Testis (tissue), 3 donors: ENCODE data around the gene C3orf49. TPM values are rescaled to one million over a fixed set of nuclear protein-coding genes. Genes with fewer than 3 reads are reported as not detected.

Experiments used
- DNase-seq: peaks from one replicate; pipeline ENCODE4 v3.0.0-alpha.2; 2019
- H3K27ac ChIP-seq, 2 donors: fragments of 200-600 bp; sonication (generic); one replicate each; pipeline ENCODE4 v1.5.1; 2019
- H3K27me3 ChIP-seq: fragments of 200-600 bp; sonication (generic); one replicate; pipeline ENCODE4 v1.5.1; 2019
- H3K36me3 ChIP-seq: fragments of 200-600 bp; sonication (generic); one replicate; pipeline ENCODE4 v1.5.1; 2017; ENCODE audit warnings: low read depth; ENCODE audit errors: missing control alignments
- H3K4me1 ChIP-seq: fragments of 200-600 bp; sonication (generic); one replicate; pipeline ENCODE4 v1.5.1; 2019
- H3K4me3 ChIP-seq, 2 donors: fragments of 200-600 bp; sonication (generic); one replicate each; pipeline ENCODE4 v1.5.1; 2017 to 2019
- H3K9me3 ChIP-seq: fragments of 200-600 bp; sonication (generic); one replicate; pipeline ENCODE4 v1.5.1; 2017
- CTCF ChIP-seq, 3 experiments: fragments of 450-650 bp in 2 of 3; fragments of 200-600 bp in 1 of 3; sonication (generic) in 1 of 3; IDR thresholded peaks; one replicate each; pipeline ENCODE4 v1.5.1; 2016 to 2019; ENCODE audit warnings: antibody characterized with exemption in 3 of 3, mild to moderate bottlenecking in 2 of 3, moderate library complexity in 1 of 3
- POLR2A ChIP-seq: fragments of 450-650 bp; IDR thresholded peaks from one replicate; pipeline ENCODE4 v1.6.1; 2017; ENCODE audit warnings: antibody characterized with exemption, mild to moderate bottlenecking, moderate library complexity
- WGBS, 2 donors: methylation state at CpG; one replicate each; pipeline ENCODE4 v1.1.5; 2018; 5-methylcytosine and 5-hydroxymethylcytosine counted together
- intact Hi-C: fragments of 100-400 bp; cut with DNase I; formaldehyde crosslinking; loops from one replicate; pipeline ENCODE4 v1.15.1; 2023; ENCODE audit warnings: low total_unique reads
- polyA plus RNA-seq: library from polyadenylated mRNA; stranded (reverse); fragments of 350-450 nt; fragmentation: Illumina TruSeq; extraction: RNeasy Lipid Tissue Mini Kit (QIAGEN cat#74804); gene quantifications from one replicate; pipeline ENCODE4 v1.2.3, GENCODE V29; 2014; ENCODE audit warnings: low read depth, low replicate concordance; ENCODE audit not compliant: insufficient read depth
- total RNA-seq, 2 donors: library from RNA; depleted of rRNA; stranded (reverse); fragments of >200 nt; gene quantifications; one replicate each; pipeline ENCODE4 v1.2.3, GENCODE V29; 2016

C3orf49 gene
- total and polyA plus RNA-seq, 3 donors from 2014 or later, result 0.63 to 0.93 (median 0.66) TPM

- no peaks in the 10 kb centered on the region for H3K9me3 ChIP-seq
- H3K36me3 ChIP-seq, result no peaks in the 10 kb centered on the region
- no peak for DNase-seq
- H3K27ac ChIP-seq, result no peak overlapping the region
- H3K4me3 ChIP-seq, result no peak overlapping the region
- 95 to 100% methylated on average over 2 of the region's 2 CpGs for WGBS, 2 donors
- no peak for TF ChIP-seq CTCF (IDR thresholded peaks at IDR 0.05)
- no peak for TF ChIP-seq POLR2A
- H3K4me1 ChIP-seq, result no peaks in the 10 kb centered on the region
- intact Hi-C loops, result no loop called here
- H3K27me3 ChIP-seq, result no peaks in the 10 kb centered on the region
These were observed 59.4 kb downstream of the C3orf49 start for GRCh38 chr3:63878394-63879060.

- no peaks in the 10 kb centered on the region for H3K9me3 ChIP-seq
- no peaks in the 10 kb centered on the region for H3K36me3 ChIP-seq
- H3K4me3 ChIP-seq, result no peak overlapping the region
- TF ChIP-seq POLR2A, result no peak
- no peak for TF ChIP-seq CTCF (IDR thresholded peaks at IDR 0.05)
- intact Hi-C loops, result no loop called here
- no peak for DNase-seq
- 89% methylated on average over 5 of the region's 5 CpGs for WGBS, 2 donors
- H3K27me3 ChIP-seq, result no peaks in the 10 kb centered on the region
- H3K27ac ChIP-seq, result no peak overlapping the region
- no peaks in the 10 kb centered on the region for H3K4me1 ChIP-seq
These were observed 61.6 kb downstream of the C3orf49 start for GRCh38 chr3:63880653-63881052.

GRCh38 chr3:63886858-63887257, 67.8 kb downstream of the C3orf49 start:
- no peak overlapping the region for H3K4me3 ChIP-seq
- TF ChIP-seq POLR2A, result no peak
- TF ChIP-seq CTCF (IDR thresholded peaks at IDR 0.05), result no peak
- no peaks in the 10 kb centered on the region for H3K27me3 ChIP-seq
- DNase-seq, result no peak
- peaks cover 6% of the 10 kb centered on the region for H3K4me1 ChIP-seq
- intact Hi-C loops, result no loop called here
- H3K36me3 ChIP-seq, result no peaks in the 10 kb centered on the region
- no peak overlapping the region for H3K27ac ChIP-seq
- 63 to 68% methylated on average over 3 of the region's 3 CpGs for WGBS, 2 donors
- no peaks in the 10 kb centered on the region for H3K9me3 ChIP-seq

GRCh38 chr3:63891518-63891917, 72.4 kb downstream of the C3orf49 start:
- H3K4me1 ChIP-seq, result peaks cover 11% of the 10 kb centered on the region

More at GRCh38 chr3:63891518-63891917, 72.4 kb downstream of the C3orf49 start:
- no peaks in the 10 kb centered on the region for H3K36me3 ChIP-seq
- DNase-seq, result no peak
- whole genome bisulfite sequencing, 2 donors, result 91 to 96% methylated on average over 5 of the region's 5 CpGs
- H3K4me3 ChIP-seq, result no peak overlapping the region
- TF ChIP-seq POLR2A, result no peak
- TF ChIP-seq CTCF (IDR thresholded peaks at IDR 0.05), result no peak
- H3K9me3 ChIP-seq, result no peaks in the 10 kb centered on the region
- H3K27ac ChIP-seq, result no peak overlapping the region
- no peaks in the 10 kb centered on the region for H3K27me3 ChIP-seq
- intact Hi-C loops, result no loop called here
